AML-193 (cell line): ENCODE data around the gene C18orf63.
"Not testable (repeated sequence)": the region's sequence is repeated elsewhere in the genome, so short reads cannot be mapped to it uniquely, and the experiment has no call there.

ENCODE experiments used
- DNase-seq, 2 experiments: peaks; one replicate each; lab custom pipeline; 2025; lab: John Stamatoyannopoulos, UW

Gene C18orf63

GRCh38 chr18:74286106-74286855, 29.4 kb upstream of the C18orf63 start:
- DNase-seq = no peak

GRCh38 chr18:74286856-74287255, 28.8 kb upstream of the C18orf63 start:
- DNase-seq = no peak

- no peak for DNase-seq
Observed at GRCh38 chr18:74288041-74288440, 27.6 kb upstream of the C18orf63 start.

GRCh38 chr18:74288730-74289129, 26.9 kb upstream of the C18orf63 start:
- DNase-seq = no peak

- no peak for DNase-seq
Observed at GRCh38 chr18:74289137-74289536, 26.5 kb upstream of the C18orf63 start.

GRCh38 chr18:74290021-74290420, 25.6 kb upstream of the C18orf63 start:
- DNase-seq = no peak

GRCh38 chr18:74290794-74291471, 24.7 kb upstream of the C18orf63 start:
- no peak for DNase-seq

GRCh38 chr18:74291472-74291770, 24.2 kb upstream of the C18orf63 start:
- DNase-seq = no peak

GRCh38 chr18:74291771-74292540, 23.7 kb upstream of the C18orf63 start, which contains the start of gene CYB5A:
CYB5A (minus strand) TSS chr18:74291963; CDS start chr18:74291875, 88 bp downstream.
- peak; percentile 87 to 90 for DNase-seq

- DNase-seq = no peak
Observed at GRCh38 chr18:74292541-74292858, 23.1 kb upstream of the C18orf63 start.

- not testable (repeated sequence) for DNase-seq
Observed at GRCh38 chr18:74292982-74293381, 22.7 kb upstream of the C18orf63 start.

- no peak for DNase-seq
Observed at GRCh38 chr18:74294526-74294925, 21.1 kb upstream of the C18orf63 start.

GRCh38 chr18:74299162-74299561, 16.5 kb upstream of the C18orf63 start:
- DNase-seq = no peak

GRCh38 chr18:74299746-74300145, 15.9 kb upstream of the C18orf63 start:
- DNase-seq = no peak

GRCh38 chr18:74303306-74303705, 12.3 kb upstream of the C18orf63 start:
- DNase-seq = no peak

- DNase-seq = no peak
Observed at GRCh38 chr18:74303936-74304335, 11.7 kb upstream of the C18orf63 start.

- DNase-seq = peak; percentile 48 to 69
Observed at GRCh38 chr18:74310411-74310810, 5.2 kb upstream of the C18orf63 start.

GRCh38 chr18:74311000-74311399, 4.6 kb upstream of the C18orf63 start:
- no peak for DNase-seq

GRCh38 chr18:74314759-74315463, 728 bp upstream of the C18orf63 start:
- DNase-seq = no peak

- no peak for DNase-seq
Observed at GRCh38 chr18:74316257-74317170, 875 bp downstream of the C18orf63 start.

- DNase-seq = no peak
Observed at GRCh38 chr18:74326231-74326630, 10.6 kb downstream of the C18orf63 start.
